Chondrocyte (in vitro differentiated cells): ENCODE results near the gene MYOT. TPM values are rescaled to one million over a fixed set of nuclear protein-coding genes. Genes with fewer than 3 reads are reported as not detected.

ENCODE experiments used
- DNase-seq: peaks from one replicate; pipeline ENCODE4 v3.0.0; 2021; ENCODE audit warnings: mixed read lengths, low spot score
- H3K27ac Mint-ChIP-seq: one replicate; pipeline ENCODE4 v1.8.0; 2021; ENCODE audit warnings: mild to moderate bottlenecking, moderate library complexity, mixed read lengths; ENCODE audit not compliant: unreplicated experiment
- H3K27me3 Mint-ChIP-seq: 2 replicates; pipeline ENCODE4 v1.8.0; 2021; ENCODE audit warnings: low read depth, mixed read lengths
- H3K36me3 Mint-ChIP-seq: 2 replicates; pipeline ENCODE4 v1.8.0; 2021; ENCODE audit warnings: low read depth, mixed read lengths
- H3K4me1 Mint-ChIP-seq: 2 replicates; pipeline ENCODE4 v1.8.0; 2021; ENCODE audit warnings: low read depth, mild to moderate bottlenecking, mixed read lengths
- H3K4me3 Mint-ChIP-seq: one replicate; pipeline ENCODE4 v1.8.0; 2021; ENCODE audit warnings: mild to moderate bottlenecking, moderate library complexity, mixed read lengths; ENCODE audit not compliant: unreplicated experiment
- H3K9me3 Mint-ChIP-seq: 2 replicates; pipeline ENCODE4 v1.8.0; 2021; ENCODE audit warnings: low read depth, mixed read lengths
- CTCF ChIP-seq: fragments of 200-600 bp; sonication (generic); IDR thresholded peaks from 2 replicates; pipeline ENCODE4 v1.5.0; 2021; ENCODE audit warnings: antibody characterized with exemption, mild to moderate bottlenecking, moderate library complexity
- total RNA-seq: library from RNA; stranded (reverse); gene quantifications from 3 replicates; pipeline ENCODE4 v1.2.1, GENCODE V29; 2021

The MYOT gene
- total RNA-seq, 1 donor from 2014 or later: not detected

- H3K36me3 Mint-ChIP-seq: peaks cover 19% of the 10 kb centered on the region
- H3K27ac Mint-ChIP-seq: no peak overlapping the region
- H3K4me1 Mint-ChIP-seq: peaks cover 17% of the 10 kb centered on the region
- DNase-seq: no peak
- TF ChIP-seq CTCF: no peak
- H3K27me3 Mint-ChIP-seq: no peaks in the 10 kb centered on the region
- H3K9me3 Mint-ChIP-seq: no peaks in the 10 kb centered on the region
- no peak overlapping the region for H3K4me3 Mint-ChIP-seq
Measured at GRCh38 chr5:137935190-137935589, 67.5 kb downstream of the MYOT start.

- Mint-ChIP-seq H3K4me1 (peaks cover 17% of the 10 kb centered on the region), H3K9me3 (no peaks in the 10 kb centered on the region), H3K36me3 (peaks cover 20% of the 10 kb centered on the region), H3K27ac (no peak overlapping the region), H3K27me3 (no peaks in the 10 kb centered on the region), H3K4me3 (no peak overlapping the region)
- TF ChIP-seq CTCF: no peak
- no peak for DNase-seq
Measured at GRCh38 chr5:137935694-137936093, 68.0 kb downstream of the MYOT start.

Other genes starting within 250 kb of the MYOT start
- 1.6 to 3.1 TPM (median 1.9 TPM) in 3 replicates for gene KLHL3, start 131.8 kb upstream of the MYOT start, total RNA-seq
- gene HNRNPA0, start 113.5 kb upstream of the MYOT start, total RNA-seq: 34.0 to 40.4 TPM (median 35.0 TPM) in 3 replicates
- gene PKD2L2, start 21.6 kb downstream of the MYOT start, total RNA-seq: not detected in 3 replicates
- gene FAM13B, start 165.2 kb downstream of the MYOT start, total RNA-seq: 35.9 to 43.6 TPM (median 43.0 TPM) in 3 replicates
- not detected in 3 replicates for gene WNT8A, start 216.2 kb downstream of the MYOT start, total RNA-seq